H1 (cell line): ENCODE measurements around the gene CASS4. TPM values are rescaled to one million over a fixed set of nuclear protein-coding genes. Genes with fewer than 3 reads are reported as not detected.

Experiments used
- RNF2 ChIP-seq: fragments of 200-900, 300-1000 bp; sonication (generic); IDR thresholded peaks from 2 replicates; pipeline ENCODE4 v1.7.1; 2016; ENCODE audit warnings: borderline replicate concordance, low read depth, mild to moderate bottlenecking, antibody characterized with exemption, low read length; ENCODE audit not compliant: poor library complexity, severe bottlenecking; ENCODE audit errors: missing control alignments
- RXRA ChIP-seq: IDR thresholded peaks from 2 replicates; pipeline ENCODE4 v1.6.1; 2011; ENCODE audit warnings: low read depth, mild to moderate bottlenecking, low read length, moderate library complexity; ENCODE audit not compliant: insufficient read depth
- polyA plus RNA-seq, 7 experiments: library from polyadenylated mRNA; depleted of rRNA in 3 of 7; stranded (reverse) in 5 of 7; unstranded in 2 of 7; fragments of >200 nt in 5 of 7; fragments of 200-250 nt in 2 of 7; gene quantifications; 1 replicate in 5 of 7; 2 replicates in 1 of 7; 4 replicates in 1 of 7; pipeline versions ENCODE4 v1.2.1 to v1.2.3, GENCODE V29; 2011 to 2013; ENCODE audit warnings: missing spikeins in 2 of 7, mixed read lengths in 2 of 7
- total RNA-seq: library from RNA; stranded (reverse); fragmentation: NEBNext Ultra II Directional; extraction: Animal tissue kit (Norgen Biotek cat#: 25700); gene quantifications from 2 replicates; pipeline ENCODE4 v1.2.1, GENCODE V29; 2021

The CASS4 gene
- total and polyA plus RNA-seq, 2 of the 8 experiments (the other 6 are each of a cell fraction or from before 2014, with no cell fraction given), result not detected

DNA sequence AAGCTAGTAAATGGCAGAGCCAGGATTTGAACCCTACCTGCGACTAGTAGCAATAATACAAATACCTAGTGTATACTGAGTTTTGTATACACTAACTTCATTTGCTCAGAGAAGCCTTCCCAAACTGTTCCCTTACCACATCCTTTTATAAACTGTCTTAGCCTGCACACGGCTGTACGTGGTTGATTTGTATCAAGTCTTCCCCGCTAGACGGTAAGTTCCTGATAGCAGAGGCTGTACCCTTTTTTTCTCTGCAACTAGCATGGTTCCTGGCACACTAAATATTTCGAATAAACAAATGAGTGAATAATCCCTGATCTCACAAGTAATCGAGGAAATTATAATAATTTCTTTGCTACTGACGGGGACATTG is 57.0 kb downstream of the CASS4 start (continued):
- no peak for TF ChIP-seq RXRA
- no peak for TF ChIP-seq RNF2
